Body of pancreas (tissue), 4 donors: ENCODE measurements around the gene TENM3.

ENCODE experiments used
- CTCF ChIP-seq, 7 experiments: fragments of 450-650 bp in 4 of 7; fragments of 200-600 bp in 3 of 7; sonication (generic) in 3 of 7; IDR thresholded peaks; one replicate each; pipeline ENCODE4 v1.5.1; 2016 to 2019; ENCODE audit warnings: antibody characterized with exemption in 7 of 7
- POLR2A ChIP-seq, 3 donors: fragments of 450-650 bp; IDR thresholded peaks; one replicate each; pipeline ENCODE4 v1.6.1; 2016; ENCODE audit warnings: antibody characterized with exemption in 3 of 3, mild to moderate bottlenecking in 2 of 3

- TF ChIP-seq CTCF (IDR thresholded peaks at IDR 0.05) (no peak), POLR2A (IDR thresholded peaks at IDR 0.05) (no peak)
Observed at GRCh38 chr4:182291597-182292270, 48.5 kb downstream of the TENM3 start.
